GM23248 (cell line): ENCODE measurements around the gene ABITRAM. TPM values are rescaled to one million over a fixed set of nuclear protein-coding genes. Genes with fewer than 3 reads are reported as not detected.
"Not testable (repeated sequence)": the region's sequence is repeated elsewhere in the genome, so short reads cannot be mapped to it uniquely, and the experiment has no call there.

Experiments
- DNase-seq: peaks from one replicate; pipeline ENCODE4 v3.0.0-alpha.2; 2015
- H2AFZ ChIP-seq: fragments of 200-600 bp; sonication (generic); 2 replicates; pipeline ENCODE4 v1.6.1; 2016; ENCODE audit warnings: antibody characterized with exemption
- H3F3A ChIP-seq: fragments of 200-600 bp; sonication (generic); 2 replicates; pipeline ENCODE4 v1.6.1; 2016; ENCODE audit warnings: mild to moderate bottlenecking, antibody characterized with exemption, mixed run types; ENCODE audit not compliant: insufficient read depth
- H3K27ac ChIP-seq: fragments of 200-600 bp; sonication (generic); 2 replicates; pipeline ENCODE4 v1.5.1; 2016; ENCODE audit warnings: mild to moderate bottlenecking
- H3K27me3 ChIP-seq: fragments of 200-600 bp; sonication (generic); replicated peaks from 2 replicates; pipeline ENCODE4 v1.6.1; 2016; ENCODE audit warnings: mild to moderate bottlenecking; ENCODE audit not compliant: insufficient read depth
- H3K36me3 ChIP-seq: fragments of 200-600 bp; sonication (generic); 2 replicates; pipeline ENCODE4 v1.6.1; 2016; ENCODE audit warnings: low read depth, mild to moderate bottlenecking
- H3K4me1 ChIP-seq: fragments of 200-600 bp; sonication (generic); 2 replicates; pipeline ENCODE4 v1.6.1; 2016; ENCODE audit warnings: mild to moderate bottlenecking; ENCODE audit not compliant: insufficient read depth
- H3K4me2 ChIP-seq: fragments of 200-600 bp; sonication (generic); one replicate; pipeline ENCODE4 v1.6.1; 2016; ENCODE audit warnings: mild to moderate bottlenecking; ENCODE audit not compliant: unreplicated experiment
- H3K4me3 ChIP-seq: fragments of 200-600 bp; sonication (generic); 2 replicates; pipeline ENCODE4 v1.5.1; 2016; ENCODE audit warnings: mild to moderate bottlenecking
- H3K79me2 ChIP-seq: fragments of 200-600 bp; sonication (generic); 2 replicates; pipeline ENCODE4 v1.6.1; 2016; ENCODE audit warnings: mild to moderate bottlenecking; ENCODE audit not compliant: insufficient read depth
- H3K9ac ChIP-seq: fragments of 200-600 bp; sonication (generic); 2 replicates; pipeline ENCODE4 v1.6.1; 2016; ENCODE audit warnings: mild to moderate bottlenecking
- H3K9me2 ChIP-seq: fragments of 200-600 bp; sonication (generic); 2 replicates; pipeline ENCODE4 v1.6.1; 2016; ENCODE audit warnings: mixed run types, mild to moderate bottlenecking, moderate library complexity; ENCODE audit not compliant: insufficient read depth
- H3K9me3 ChIP-seq: fragments of 200-600 bp; sonication (generic); one replicate; pipeline ENCODE4 v1.6.1; 2017; ENCODE audit warnings: low read depth
- H4K20me1 ChIP-seq: fragments of 200-600 bp; sonication (generic); 2 replicates; pipeline ENCODE4 v1.6.0; 2016; ENCODE audit not compliant: insufficient read depth
- EZH2 ChIP-seq: fragments of 200-600 bp; sonication (generic); IDR thresholded peaks from 2 replicates; pipeline ENCODE4 v1.6.1; 2018; ENCODE audit warnings: antibody characterized with exemption, mild to moderate bottlenecking; ENCODE audit not compliant: insufficient read depth, poor library complexity, severe bottlenecking
- EZH2phosphoT487 ChIP-seq: fragments of 200-600 bp; sonication (generic); IDR thresholded peaks from 2 replicates; pipeline ENCODE4 v1.6.1; 2018; ENCODE audit warnings: antibody characterized with exemption, moderate library complexity, mild to moderate bottlenecking, low read depth; ENCODE audit not compliant: insufficient read depth
- WGBS, 2 experiments: methylation state at CpG; one replicate each; pipeline ENCODE4 v1.1.6; 2015 to 2017; ENCODE audit warnings: low lambda C conversion rate in 2 of 2, low coverage in 1 of 2; ENCODE audit errors: missing lambda C conversion rate in 2 of 2; 5-methylcytosine and 5-hydroxymethylcytosine counted together
- in situ Hi-C: fragments of 300-500 bp; cut with MboI; formaldehyde crosslinking; loops from 2 replicates; pipeline ENCODE4 v1.15.0; 2020
- polyA plus RNA-seq: library from polyadenylated mRNA; unstranded; fragments of >200 nt; fragmentation: Nextera tagmentation; extraction: Ambion mirVana; gene quantifications from 2 replicates; pipeline ENCODE4 v1.2.1, GENCODE V29; 2016
- total RNA-seq: library from RNA; depleted of rRNA; stranded (reverse); fragments of >200 nt; shearing (Covaris generic); gene quantifications from 2 replicates; pipeline ENCODE4 v1.2.3, GENCODE V29; 2014; rRNA removed

ABITRAM gene
- total RNA-seq (10.4 and 12.9 TPM in 2 replicates), polyA plus RNA-seq (24.5 and 28.8 TPM in 2 replicates)

- peak within 1 kb of the TSS; percentile 93 for H3K9ac ChIP-seq
- no peaks in the 10 kb centered on the region for H4K20me1 ChIP-seq
- DNase-seq, result peak; percentile 93
- peak within 1 kb of the TSS; percentile 99 for H2AFZ ChIP-seq
- H3K27me3 ChIP-seq, result no peaks in the 10 kb centered on the region
- in situ Hi-C loops, result no loop called here
- H3K79me2 ChIP-seq, result peaks cover 85% of the 10 kb centered on the region
- WGBS, 2 experiments, result 2% methylated on average over 42 to 46 of the region's 47 CpGs
- no peak for TF ChIP-seq EZH2phosphoT487
- TF ChIP-seq EZH2, result no peak
- H3K27ac ChIP-seq, result peak within 1 kb of the TSS; percentile 77
- H3K4me3 ChIP-seq, result peak within 1 kb of the TSS; percentile 99
- no peaks in the 10 kb centered on the region for H3K9me2 ChIP-seq
- H3K4me1 ChIP-seq, result peaks cover 18% of the 10 kb centered on the region
- H3K36me3 ChIP-seq, result peaks cover 11% of the 10 kb centered on the region
- H3K9me3 ChIP-seq, result no peaks in the 10 kb centered on the region
- H3F3A ChIP-seq, result peaks cover 15% of the 10 kb centered on the region
- H3K4me2 ChIP-seq, result peak within 1 kb of the TSS; percentile 82
These were observed at the start of gene ABITRAM for GRCh38 chr9:108934323-108934893. ABITRAM (plus strand) TSS chr9:108934400; CDS start chr9:108934487, 87 bp downstream.

- Histone ChIP-seq H3K79me2 (no peaks in the 10 kb centered on the region), H3K9me3 (no peaks in the 10 kb centered on the region), H3K4me2 (no peak overlapping the region), H3K9me2 (no peaks in the 10 kb centered on the region), H2AFZ (no peak overlapping the region), H3K9ac (no peak overlapping the region), H3K4me1 (0 out of 2 replicates have a peak, but pooled peaks cover 8% of the 10 kb centered on the region), H3K27ac (no peak overlapping the region), H3K36me3 (peaks cover 23% of the 10 kb centered on the region; the same call in 1 of the 2 replicates), H3F3A (0 out of 2 replicates have a peak, but pooled peaks cover 6% of the 10 kb centered on the region), H4K20me1 (no peaks in the 10 kb centered on the region), H3K4me3 (no peak overlapping the region), H3K27me3 (no peaks in the 10 kb centered on the region)
- TF ChIP-seq EZH2phosphoT487, result no peak
- no peak for TF ChIP-seq EZH2
- WGBS, 2 experiments, result 97 to 99% methylated on average over 3 of the region's 3 CpGs
- in situ Hi-C loops, result no loop called here
- no peak for DNase-seq
These were observed 49.5 kb upstream of the ABITRAM start for GRCh38 chr9:108884701-108885100.

GRCh38 chr9:108885643-108886348, 48.4 kb upstream of the ABITRAM start:
- Histone ChIP-seq H3K36me3 (peaks cover 13% of the 10 kb centered on the region; the same call in 1 of the 2 replicates), H3K4me2 (no peak overlapping the region), H3K4me1 (0 out of 2 replicates have a peak, but pooled peaks cover 8% of the 10 kb centered on the region), H3F3A (0 out of 2 replicates have a peak, but pooled peaks cover 6% of the 10 kb centered on the region), H3K27ac (no peak overlapping the region), H3K79me2 (no peaks in the 10 kb centered on the region), H3K9ac (no peak overlapping the region), H3K9me3 (no peaks in the 10 kb centered on the region), H4K20me1 (no peaks in the 10 kb centered on the region), H3K4me3 (no peak overlapping the region), H2AFZ (no peak overlapping the region), H3K27me3 (no peaks in the 10 kb centered on the region), H3K9me2 (no peaks in the 10 kb centered on the region)
- TF ChIP-seq EZH2phosphoT487 (no peak), EZH2 (no peak)
- peak; percentile 76 for DNase-seq
- in situ Hi-C loops, result no loop called here
- WGBS, 2 experiments, result 14 to 21% methylated on average over 1 of the region's 1 CpG

DNA sequence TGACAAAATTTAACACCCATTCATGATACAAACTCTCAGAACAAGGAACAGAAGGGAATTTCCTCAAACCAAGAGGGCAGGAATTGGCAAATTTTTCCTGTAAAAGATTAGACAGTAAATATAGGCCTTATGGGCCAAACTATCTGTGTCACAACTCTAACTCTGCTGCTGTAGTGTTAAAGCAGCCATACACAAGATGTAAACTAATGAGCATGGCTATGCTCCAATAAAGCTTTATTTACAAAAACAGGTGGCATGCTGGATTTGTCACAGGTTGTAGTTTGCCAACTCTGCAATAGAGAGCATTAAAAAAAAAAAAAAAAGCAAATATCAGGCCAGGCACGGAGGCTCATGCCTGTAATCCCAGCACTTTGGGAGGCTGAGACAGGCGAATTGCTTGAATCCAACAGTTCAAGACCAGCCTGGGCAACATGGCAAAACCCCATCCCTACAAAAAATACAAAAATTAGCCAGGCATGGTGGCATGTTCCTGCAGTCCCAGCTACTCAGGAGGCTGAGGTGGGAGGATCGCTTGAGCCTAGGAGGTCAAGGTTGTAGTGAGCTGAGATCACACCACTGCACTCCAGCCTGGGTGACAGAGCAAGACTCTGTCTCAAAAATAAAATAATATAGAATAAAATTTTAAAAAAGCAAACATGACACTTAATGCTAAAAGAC, 47.5 kb upstream of the ABITRAM start:
- H3F3A ChIP-seq, H3K9me3 ChIP-seq, H3K9me2 ChIP-seq, H3K79me2 ChIP-seq, H3K36me3 ChIP-seq, H3K4me1 ChIP-seq, H3K4me3 ChIP-seq, H4K20me1 ChIP-seq, H3K4me2 ChIP-seq, H3K9ac ChIP-seq, in situ Hi-C loops, H3K27me3 ChIP-seq, H3K27ac ChIP-seq, H2AFZ ChIP-seq: not testable (repeated sequence)
- 87 to 90% methylated on average over 3 of the region's 3 CpGs for WGBS, 2 experiments
- peak; percentile 14 for DNase-seq
